H1 (cell line): ENCODE data around the gene CADM2.

Source experiments
- CEBPB ChIP-seq: IDR thresholded peaks from 2 replicates; pipeline ENCODE4 v1.6.1; 2012; ENCODE audit warnings: low read depth, low read length
- CTCF ChIP-seq, 3 experiments: IDR thresholded peaks; 1 replicate in 2 of 3; 2 replicates in 1 of 3; pipeline versions ENCODE4 v1.5.1 to v1.6.1; 2011; ENCODE audit warnings: low read length in 3 of 3, mild to moderate bottlenecking in 3 of 3, inconsistent platforms in 2 of 3, low read depth in 1 of 3, moderate library complexity in 1 of 3; ENCODE audit not compliant: insufficient read depth in 1 of 3; ENCODE audit errors: control extremely low read depth in 1 of 3
- HDAC6 ChIP-seq: IDR thresholded peaks from one replicate; pipeline ENCODE4 v1.7.1; 2012; ENCODE audit warnings: low read depth, mild to moderate bottlenecking, inconsistent platforms, low read length, moderate library complexity
- POLR2AphosphoS5 ChIP-seq: IDR thresholded peaks from 2 replicates; pipeline ENCODE4 v1.6.1; 2011; ENCODE audit warnings: low read depth, low read length
- RNF2 ChIP-seq: fragments of 200-900, 300-1000 bp; sonication (generic); IDR thresholded peaks from 2 replicates; pipeline ENCODE4 v1.7.1; 2016; ENCODE audit warnings: borderline replicate concordance, low read depth, mild to moderate bottlenecking, antibody characterized with exemption, low read length; ENCODE audit not compliant: poor library complexity, severe bottlenecking; ENCODE audit errors: missing control alignments

DNA sequence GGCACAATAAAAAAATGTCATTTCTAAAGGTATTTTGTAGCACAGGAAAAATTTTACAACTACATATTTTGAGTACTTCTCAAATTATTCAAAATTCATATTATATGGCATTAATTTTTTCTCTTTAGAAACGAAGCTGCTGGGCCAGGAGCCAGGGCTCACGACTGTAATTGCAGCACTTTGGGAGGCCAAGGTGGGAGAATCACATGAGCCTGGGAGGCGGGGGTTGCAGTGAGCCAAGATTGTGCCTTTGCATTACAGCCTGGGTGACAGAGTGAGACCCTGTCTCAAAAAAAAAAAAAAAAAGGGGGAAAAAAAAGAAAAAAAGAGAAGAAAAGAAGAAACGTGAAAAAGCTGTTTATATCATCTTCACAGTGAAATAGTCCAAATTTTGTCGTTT, 62.0 kb downstream of the CADM2 start:
- TF ChIP-seq RNF2 (no peak), HDAC6 (no peak), POLR2AphosphoS5 (no peak), CEBPB (no peak), CTCF (IDR thresholded peaks at IDR 0.05; ENCODE audit: control extremely low read depth in 1 of 3, insufficient read depth in 1 of 3, low read depth in 1 of 3, low read length in 3 of 3) (no peak)
